ENCODE data around the gene TSEN2.

GRCh38 chr3:12484198-12484982 lies at the start of gene TSEN2:
- TF ChIP-seq POLR2AphosphoS5 (IDR thresholded peaks at IDR 0.05): peak in 2 of 3 donors; percentile 27 to 61
- TF ChIP-seq, protein P1, sequence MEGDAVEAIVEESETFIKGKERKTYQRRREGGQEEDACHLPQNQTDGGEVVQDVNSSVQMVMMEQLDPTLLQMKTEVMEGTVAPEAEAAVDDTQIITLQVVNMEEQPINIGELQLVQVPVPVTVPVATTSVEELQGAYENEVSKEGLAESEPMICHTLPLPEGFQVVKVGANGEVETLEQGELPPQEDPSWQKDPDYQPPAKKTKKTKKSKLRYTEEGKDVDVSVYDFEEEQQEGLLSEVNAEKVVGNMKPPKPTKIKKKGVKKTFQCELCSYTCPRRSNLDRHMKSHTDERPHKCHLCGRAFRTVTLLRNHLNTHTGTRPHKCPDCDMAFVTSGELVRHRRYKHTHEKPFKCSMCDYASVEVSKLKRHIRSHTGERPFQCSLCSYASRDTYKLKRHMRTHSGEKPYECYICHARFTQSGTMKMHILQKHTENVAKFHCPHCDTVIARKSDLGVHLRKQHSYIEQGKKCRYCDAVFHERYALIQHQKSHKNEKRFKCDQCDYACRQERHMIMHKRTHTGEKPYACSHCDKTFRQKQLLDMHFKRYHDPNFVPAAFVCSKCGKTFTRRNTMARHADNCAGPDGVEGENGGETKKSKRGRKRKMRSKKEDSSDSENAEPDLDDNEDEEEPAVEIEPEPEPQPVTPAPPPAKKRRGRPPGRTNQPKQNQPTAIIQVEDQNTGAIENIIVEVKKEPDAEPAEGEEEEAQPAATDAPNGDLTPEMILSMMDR (IDR thresholded peaks at IDR 0.05): no peak
- peak in 1 of 2 donors; percentile 62 for TF ChIP-seq POLR2A (IDR thresholded peaks at IDR 0.05)

Data from suprapubic skin (tissue), 4 donors.